Measurements from ENCODE around the gene ARHGEF19. TPM values are rescaled to one million over a fixed set of nuclear protein-coding genes. Genes with fewer than 3 reads are reported as not detected.

Gene ARHGEF19
- total RNA-seq, 1 donor from 2014 or later: 29.5 TPM

DNA sequence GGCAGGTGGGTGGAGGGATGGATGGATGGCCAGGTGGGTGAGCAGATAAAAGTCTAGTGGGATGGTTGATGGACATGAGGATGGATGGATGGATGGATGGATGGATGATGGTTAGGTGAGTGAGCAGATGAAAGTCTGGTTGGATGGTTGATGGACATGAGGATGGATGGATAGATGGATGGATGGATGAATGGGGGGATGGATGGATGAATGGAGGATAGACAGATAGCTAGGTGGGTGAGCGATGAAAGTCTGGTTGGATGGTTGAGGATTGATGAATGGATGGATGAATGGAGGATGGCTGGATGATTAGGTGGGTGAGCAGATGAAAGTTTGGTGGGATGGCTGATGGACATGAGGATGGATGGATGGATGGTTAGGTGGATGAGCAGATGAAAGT is 9.0 kb upstream of the ARHGEF19 start:
- DNase-seq (ENCODE audit: extremely low spot score, unreplicated experiment): no peak
- no peak overlapping the region for H3K4me3 Mint-ChIP-seq
- no peak overlapping the region for H3K27ac Mint-ChIP-seq
- no peaks in the 10 kb centered on the region for H3K9me3 Mint-ChIP-seq
- TF ChIP-seq, protein P1, sequence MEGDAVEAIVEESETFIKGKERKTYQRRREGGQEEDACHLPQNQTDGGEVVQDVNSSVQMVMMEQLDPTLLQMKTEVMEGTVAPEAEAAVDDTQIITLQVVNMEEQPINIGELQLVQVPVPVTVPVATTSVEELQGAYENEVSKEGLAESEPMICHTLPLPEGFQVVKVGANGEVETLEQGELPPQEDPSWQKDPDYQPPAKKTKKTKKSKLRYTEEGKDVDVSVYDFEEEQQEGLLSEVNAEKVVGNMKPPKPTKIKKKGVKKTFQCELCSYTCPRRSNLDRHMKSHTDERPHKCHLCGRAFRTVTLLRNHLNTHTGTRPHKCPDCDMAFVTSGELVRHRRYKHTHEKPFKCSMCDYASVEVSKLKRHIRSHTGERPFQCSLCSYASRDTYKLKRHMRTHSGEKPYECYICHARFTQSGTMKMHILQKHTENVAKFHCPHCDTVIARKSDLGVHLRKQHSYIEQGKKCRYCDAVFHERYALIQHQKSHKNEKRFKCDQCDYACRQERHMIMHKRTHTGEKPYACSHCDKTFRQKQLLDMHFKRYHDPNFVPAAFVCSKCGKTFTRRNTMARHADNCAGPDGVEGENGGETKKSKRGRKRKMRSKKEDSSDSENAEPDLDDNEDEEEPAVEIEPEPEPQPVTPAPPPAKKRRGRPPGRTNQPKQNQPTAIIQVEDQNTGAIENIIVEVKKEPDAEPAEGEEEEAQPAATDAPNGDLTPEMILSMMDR (conservative IDR thresholded peaks at IDR 0.05): no peak
- no peaks in the 10 kb centered on the region for H3K36me3 Mint-ChIP-seq
- peaks cover 11% of the 10 kb centered on the region for H3K4me1 Mint-ChIP-seq (ENCODE audit: unreplicated experiment)
- H3K27me3 Mint-ChIP-seq: peaks cover 27% of the 10 kb centered on the region

DNA sequence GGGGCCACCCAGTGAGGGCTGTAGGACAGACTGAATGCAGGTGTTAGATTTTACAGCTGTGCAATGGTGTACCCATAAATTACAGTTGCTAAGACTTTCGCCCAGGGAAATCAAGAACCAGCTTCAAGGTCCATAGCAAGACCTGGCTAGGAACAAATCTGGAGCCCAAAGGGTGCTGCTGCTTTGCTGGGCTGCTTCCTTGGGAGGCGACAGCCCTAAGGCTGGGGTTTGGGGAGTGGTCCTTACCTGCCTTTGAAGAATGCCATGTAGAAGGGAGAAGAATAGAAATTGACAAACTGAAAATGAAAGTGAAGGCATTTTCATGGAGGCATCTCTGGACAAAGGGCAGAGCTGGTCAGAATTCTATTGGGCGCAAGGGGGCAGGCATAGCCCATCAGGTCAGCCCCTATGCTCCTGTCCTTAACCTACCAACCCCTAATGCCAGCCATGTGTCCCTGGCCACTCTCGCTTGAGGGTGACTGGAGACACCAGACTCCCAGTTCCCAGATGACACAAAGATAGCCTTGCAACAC is 7.6 kb upstream of the ARHGEF19 start:
- H3K4me3 Mint-ChIP-seq: no peak overlapping the region
- H3K9me3 Mint-ChIP-seq: no peaks in the 10 kb centered on the region
- TF ChIP-seq, protein P1 (conservative IDR thresholded peaks at IDR 0.05): no peak
- no peaks in the 10 kb centered on the region for H3K36me3 Mint-ChIP-seq
- DNase-seq (ENCODE audit: extremely low spot score, unreplicated experiment): no peak
- no peak overlapping the region for H3K27ac Mint-ChIP-seq
- peaks cover 24% of the 10 kb centered on the region for H3K27me3 Mint-ChIP-seq
- H3K4me1 Mint-ChIP-seq (ENCODE audit: unreplicated experiment): peaks cover 15% of the 10 kb centered on the region

DNA sequence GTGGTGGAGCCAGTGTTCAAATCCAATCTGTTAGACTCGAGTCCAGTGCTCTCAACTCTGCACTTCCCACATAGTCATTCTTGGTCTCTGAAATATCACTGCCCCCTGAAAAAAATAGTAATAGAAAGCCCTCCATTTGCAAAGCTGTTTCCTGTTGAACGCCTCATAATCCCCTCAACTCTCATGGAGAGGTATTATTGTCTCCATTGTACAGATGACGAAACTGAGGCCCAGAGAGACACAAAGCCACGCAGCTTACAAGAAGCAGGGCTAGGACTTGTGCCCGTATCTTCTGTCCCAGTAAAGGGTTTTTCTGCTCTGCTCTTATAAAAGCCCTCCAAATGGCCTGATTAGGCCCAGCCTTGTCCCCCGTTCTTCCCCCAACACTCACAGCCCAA is 6.2 kb upstream of the ARHGEF19 start:
- H3K4me3 Mint-ChIP-seq: peak overlapping the region; percentile 77
- H3K27ac Mint-ChIP-seq: no peak overlapping the region
- no peaks in the 10 kb centered on the region for H3K36me3 Mint-ChIP-seq
- peaks cover 15% of the 10 kb centered on the region for H3K4me1 Mint-ChIP-seq (ENCODE audit: unreplicated experiment)
- no peak for DNase-seq (ENCODE audit: extremely low spot score, unreplicated experiment)
- peaks cover 20% of the 10 kb centered on the region for H3K27me3 Mint-ChIP-seq
- TF ChIP-seq, protein P1 (conservative IDR thresholded peaks at IDR 0.05): no peak
- no peaks in the 10 kb centered on the region for H3K9me3 Mint-ChIP-seq

DNA sequence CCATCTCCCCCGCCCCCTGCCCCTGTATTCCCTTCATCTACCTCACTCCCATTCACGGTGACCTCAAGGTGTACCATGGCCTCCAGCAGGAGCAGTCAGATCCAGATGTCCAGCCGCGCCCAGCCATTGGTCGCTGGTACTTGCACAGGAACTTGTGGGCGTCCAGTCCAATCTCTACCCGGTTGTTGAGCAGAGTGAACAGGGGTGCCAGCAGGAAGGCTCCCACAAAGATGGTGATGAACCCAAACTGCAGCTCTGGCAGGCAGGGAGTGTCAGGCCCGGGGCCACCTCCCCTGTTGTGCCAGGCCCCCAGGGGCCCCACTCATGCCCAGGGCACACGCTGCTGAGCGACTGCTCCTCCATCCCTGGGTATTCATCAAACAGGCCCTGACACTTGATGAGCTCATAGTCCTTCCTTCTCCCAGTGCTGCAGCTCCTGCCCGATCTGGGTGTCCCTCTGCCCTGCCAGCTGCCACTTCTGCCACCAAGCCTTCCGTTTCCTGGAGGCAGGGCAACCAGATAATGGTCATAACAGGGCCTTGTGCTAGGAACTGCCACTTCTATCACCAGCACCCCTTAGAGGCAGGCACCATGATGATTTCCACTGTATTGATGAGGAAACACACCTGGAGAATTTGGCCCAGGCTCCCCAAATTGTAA is 5.7 kb upstream of the ARHGEF19 start:
- peak overlapping the region; percentile 88 for H3K4me3 Mint-ChIP-seq
- no peaks in the 10 kb centered on the region for H3K9me3 Mint-ChIP-seq
- peaks cover 20% of the 10 kb centered on the region for H3K27me3 Mint-ChIP-seq
- H3K36me3 Mint-ChIP-seq: no peaks in the 10 kb centered on the region
- H3K4me1 Mint-ChIP-seq (ENCODE audit: unreplicated experiment): peaks cover 17% of the 10 kb centered on the region
- no peak overlapping the region for H3K27ac Mint-ChIP-seq
- TF ChIP-seq, protein P1 (conservative IDR thresholded peaks at IDR 0.05): no peak
- DNase-seq (ENCODE audit: extremely low spot score, unreplicated experiment): no peak

DNA sequence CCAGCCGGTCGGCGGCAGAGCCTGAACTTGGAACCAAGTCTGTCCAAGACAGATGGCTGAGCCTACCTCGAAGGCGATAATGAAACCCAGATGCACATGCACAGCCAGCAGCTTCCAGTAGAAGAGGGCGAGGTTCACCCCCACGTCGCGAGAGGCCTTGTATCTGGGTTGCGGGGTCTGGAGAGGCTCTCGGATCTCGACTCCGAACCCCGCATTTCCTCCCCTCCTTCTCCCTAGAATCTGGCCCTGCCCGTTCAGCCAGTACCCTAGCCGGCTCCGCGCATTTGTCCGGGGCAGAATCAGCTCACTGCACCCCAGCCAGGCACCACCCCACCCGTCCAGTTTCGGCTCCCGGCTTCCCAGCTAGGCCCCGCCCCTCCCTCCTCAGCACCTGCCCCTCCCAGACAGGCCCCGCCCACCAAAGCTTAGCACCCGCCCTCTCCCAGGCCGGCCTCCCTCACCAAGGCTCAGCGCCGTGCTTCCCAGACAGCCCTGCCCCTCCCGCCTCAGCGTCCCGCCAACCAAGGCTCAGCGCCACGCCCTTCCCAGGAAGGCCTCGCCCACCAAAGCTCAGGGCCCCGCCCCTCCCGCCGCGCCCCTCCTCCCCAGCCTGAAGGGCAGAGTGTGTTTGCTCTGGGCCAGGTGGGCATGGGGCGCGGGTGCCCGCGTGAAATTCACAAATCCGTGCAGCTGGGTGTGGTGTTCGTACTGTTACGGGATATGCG is 4.8 kb upstream of the ARHGEF19 start:
- H3K4me1 Mint-ChIP-seq (ENCODE audit: unreplicated experiment): peaks cover 22% of the 10 kb centered on the region
- H3K27ac Mint-ChIP-seq: peak overlapping the region; percentile 82
- peaks cover 22% of the 10 kb centered on the region for H3K27me3 Mint-ChIP-seq
- H3K9me3 Mint-ChIP-seq: no peaks in the 10 kb centered on the region
- H3K36me3 Mint-ChIP-seq: no peaks in the 10 kb centered on the region
- peak overlapping the region; percentile 88 for H3K4me3 Mint-ChIP-seq
- TF ChIP-seq, protein P1 (conservative IDR thresholded peaks at IDR 0.05): no peak
- DNase-seq (ENCODE audit: extremely low spot score, unreplicated experiment): peak; percentile 97

All from type B pancreatic cell (in vitro differentiated cells).